Measurements from ENCODE around the gene ATP2B2.

GRCh38 chr3:10515884-10516495 is 10.6 kb upstream of the ATP2B2 start:
- TF ChIP-seq SIN3A (conservative IDR thresholded peaks at IDR 0.05 in 1 of 2, IDR thresholded peaks at IDR 0.05 in 1 of 2; ENCODE audit: low read depth in 1 of 2, low read length in 2 of 2), result no peak
- TF ChIP-seq CTCF (IDR thresholded peaks at IDR 0.05; ENCODE audit: control extremely low read depth in 1 of 3, insufficient read depth in 1 of 3, low read depth in 1 of 3, low read length in 3 of 3), result peak; percentile 64 to 67 (median 64)
- no peak for TF ChIP-seq USF2 (IDR thresholded peaks at IDR 0.05; ENCODE audit: low read length)

All from H1 (cell line).